HPDE6-E6E7 (cell line): ENCODE measurements around the gene ZCCHC8.
"Not testable (repeated sequence)": the region's sequence is repeated elsewhere in the genome, so short reads cannot be mapped to it uniquely, and the experiment has no call there.

Experiments
- DNase-seq: peaks from one replicate; pipeline ENCODE4 v3.0.0; 2011; ENCODE audit warnings: missing footprints; ENCODE audit errors: extremely low spot score

ZCCHC8 gene

GRCh38 chr12:122508163-122508562 lies 7.4 kb upstream of the ZCCHC8 start:
- DNase-seq = no peak

GRCh38 chr12:122506393-122506938 lies 5.7 kb upstream of the ZCCHC8 start:
- no peak for DNase-seq

GRCh38 chr12:122505419-122506051 lies 4.8 kb upstream of the ZCCHC8 start:
- DNase-seq = no peak

GRCh38 chr12:122503783-122504590 lies 3.3 kb upstream of the ZCCHC8 start:
- DNase-seq = no peak

DNA sequence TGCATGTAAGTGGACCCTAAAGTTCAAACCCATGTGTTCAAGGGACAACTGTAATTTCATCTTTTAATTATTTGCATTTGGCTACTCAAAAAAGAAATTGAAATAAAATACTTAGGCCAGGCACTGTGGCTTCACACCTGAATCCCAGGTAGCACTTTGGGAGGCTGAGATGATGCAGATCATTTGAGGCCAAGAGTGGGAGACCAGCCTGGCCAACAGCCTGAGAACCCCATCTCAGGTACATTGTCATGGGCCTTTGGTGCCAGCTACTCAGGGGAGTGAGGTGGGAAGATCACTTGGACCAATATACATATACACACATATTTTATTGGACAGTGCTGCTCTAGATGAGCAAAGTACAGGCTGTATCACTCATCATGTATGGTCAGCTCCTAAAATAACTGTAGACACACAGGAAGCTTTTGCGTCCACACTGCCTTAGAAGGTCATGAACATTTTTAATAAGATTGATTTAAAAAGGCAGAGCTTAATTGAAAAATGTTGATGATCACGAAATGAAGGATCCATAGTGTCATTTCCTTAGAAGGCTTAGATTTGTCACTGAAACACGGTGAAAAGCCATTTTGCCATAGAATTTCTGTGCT lies 2.5 kb upstream of the ZCCHC8 start:
- DNase-seq = no peak

- no peak for DNase-seq
Measured at GRCh38 chr12:122501489-122501989, 807 bp upstream of the ZCCHC8 start.

DNA sequence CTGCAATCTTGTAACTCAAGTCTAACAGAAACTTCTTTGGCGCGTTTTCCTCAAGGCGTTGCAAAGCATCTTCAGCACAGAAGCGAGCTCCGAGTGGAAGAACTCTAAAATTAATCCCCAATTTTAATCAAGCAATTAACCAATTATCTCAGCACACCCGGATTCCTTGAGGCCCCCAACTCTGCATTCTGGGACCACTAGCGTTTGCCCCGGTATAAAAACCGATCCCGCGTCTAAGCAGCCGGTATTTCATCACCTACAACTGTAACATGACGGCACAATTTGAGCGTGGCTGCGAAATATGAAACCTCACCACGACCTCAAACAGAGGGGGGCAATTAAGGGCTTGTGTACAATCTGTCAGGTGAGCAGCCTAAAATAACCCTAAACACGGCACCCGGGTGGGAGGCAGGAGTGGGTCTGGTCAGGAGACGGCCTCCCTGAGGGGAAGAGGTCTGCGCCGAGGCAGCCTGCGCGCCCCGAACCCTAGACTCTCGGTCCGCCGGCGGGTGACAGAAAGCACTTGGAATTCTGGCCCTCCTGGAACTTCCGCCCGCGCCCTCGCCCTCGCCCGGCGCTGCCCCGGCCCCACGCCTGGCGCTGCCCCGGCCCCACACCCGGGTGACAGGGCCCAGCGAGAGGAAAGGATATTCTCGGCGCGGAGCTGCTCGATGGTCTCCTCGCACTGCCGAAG lies 594 bp downstream of the ZCCHC8 start:
- DNase-seq = peak; percentile 29

- DNase-seq = no peak
Measured at GRCh38 chr12:122495258-122495657, 5.5 kb downstream of the ZCCHC8 start.

DNA sequence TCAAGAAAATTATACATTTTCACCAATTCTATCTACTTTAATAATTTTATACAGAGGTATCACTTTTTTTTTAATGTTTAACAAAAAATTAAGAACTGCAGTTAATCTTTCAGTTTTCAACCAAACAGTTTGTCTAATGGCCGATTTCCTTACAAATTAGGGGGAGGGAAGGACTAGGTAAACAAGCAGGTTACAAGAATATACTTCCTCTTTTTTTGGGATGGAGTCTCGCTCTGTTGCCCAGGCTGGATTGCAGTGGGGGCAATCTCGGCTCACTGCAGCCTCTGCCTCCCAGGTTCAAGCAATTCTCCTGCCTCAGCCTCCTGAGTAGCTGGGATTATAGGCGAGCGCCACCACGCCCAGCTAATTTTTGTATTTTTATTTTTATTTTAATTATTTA lies 7.5 kb downstream of the ZCCHC8 start:
- not testable (repeated sequence) for DNase-seq

GRCh38 chr12:122491991-122492390 lies 8.7 kb downstream of the ZCCHC8 start:
- DNase-seq = no peak

DNA sequence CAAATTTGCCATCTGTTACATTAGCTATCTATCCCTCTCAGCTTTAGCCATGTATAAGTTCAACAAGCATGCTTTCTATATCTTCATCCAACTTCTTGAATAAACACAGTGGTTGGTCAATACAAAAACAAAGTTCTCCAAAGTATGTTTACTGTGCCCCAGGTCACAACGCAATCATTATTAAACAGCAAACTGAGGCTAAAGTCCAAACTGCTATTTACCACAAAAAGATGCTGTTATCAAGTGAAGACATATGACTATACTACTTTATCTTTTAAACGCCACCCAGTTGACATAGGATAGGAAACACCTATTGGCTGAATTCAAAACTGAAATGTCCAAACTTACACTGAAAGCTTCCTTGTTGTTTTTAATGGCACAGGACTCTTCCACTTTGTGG lies 11.7 kb downstream of the ZCCHC8 start:
- DNase-seq = no peak

DNA sequence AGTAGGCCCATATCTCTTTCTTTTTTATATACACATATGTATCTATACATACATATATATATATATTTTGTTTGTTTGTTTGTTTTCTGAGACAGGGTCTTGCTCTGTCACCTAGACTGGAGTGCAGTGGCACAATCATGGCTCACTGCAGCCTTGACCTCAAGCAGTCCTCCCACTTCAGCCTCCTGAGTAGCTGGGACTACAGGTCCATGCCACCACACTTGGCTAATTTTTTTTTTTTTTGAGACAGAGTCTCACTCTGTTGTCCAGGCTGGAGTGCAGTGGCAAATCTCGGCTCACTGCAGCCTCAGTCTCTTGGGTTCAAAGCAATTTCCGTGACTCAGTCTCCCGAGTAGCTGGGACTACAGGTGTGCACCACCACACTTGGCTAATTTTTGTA lies 12.9 kb downstream of the ZCCHC8 start:
- not testable (repeated sequence) for DNase-seq

- DNase-seq = no peak
Measured at GRCh38 chr12:122486805-122487426, 13.8 kb downstream of the ZCCHC8 start.

GRCh38 chr12:122486360-122486759 lies 14.4 kb downstream of the ZCCHC8 start:
- DNase-seq = not testable (repeated sequence)

DNA sequence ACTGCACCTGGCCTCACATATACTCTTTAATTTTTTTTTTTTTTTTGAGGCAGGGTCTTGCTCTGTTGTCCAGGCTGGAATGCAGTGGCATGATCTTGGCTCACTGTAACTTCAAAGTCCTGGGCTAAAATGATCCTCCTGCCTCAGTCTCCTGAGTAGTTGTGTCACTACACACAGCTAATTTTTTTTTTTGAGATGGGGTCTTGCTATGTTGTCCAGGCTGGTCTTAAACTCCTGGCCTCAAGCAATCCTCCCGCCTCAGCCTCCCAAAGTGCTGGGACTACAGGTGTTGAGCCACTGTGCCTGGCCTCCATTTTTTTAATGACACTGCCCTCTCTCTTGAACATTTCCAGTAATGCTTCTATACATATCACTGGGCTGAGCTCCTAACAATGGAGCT lies 16.3 kb downstream of the ZCCHC8 start:
- not testable (repeated sequence) for DNase-seq

DNA sequence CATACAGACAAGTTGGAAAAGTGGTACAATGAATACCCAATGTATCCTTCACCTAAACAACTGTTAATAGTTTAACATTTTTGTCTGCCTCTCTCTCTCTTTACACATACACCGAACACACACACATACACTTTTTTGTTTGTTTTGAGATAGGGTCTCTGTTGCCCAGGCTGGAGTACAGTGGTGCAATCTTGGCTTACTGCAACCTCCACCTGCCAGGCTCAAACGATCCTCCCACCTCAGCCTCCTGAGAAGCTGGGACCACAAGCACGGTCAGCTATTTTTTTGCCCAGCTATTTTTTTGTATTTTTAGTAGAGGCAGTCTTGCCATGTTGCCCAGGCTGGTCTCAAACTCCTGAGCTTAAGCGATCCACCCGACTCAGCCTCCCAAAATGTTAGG lies 16.8 kb downstream of the ZCCHC8 start:
- no peak for DNase-seq

GRCh38 chr12:122481861-122482260 lies 18.9 kb downstream of the ZCCHC8 start:
- DNase-seq = no peak

- DNase-seq = no peak
Measured at GRCh38 chr12:122480753-122481152, 20.0 kb downstream of the ZCCHC8 start.

DNA sequence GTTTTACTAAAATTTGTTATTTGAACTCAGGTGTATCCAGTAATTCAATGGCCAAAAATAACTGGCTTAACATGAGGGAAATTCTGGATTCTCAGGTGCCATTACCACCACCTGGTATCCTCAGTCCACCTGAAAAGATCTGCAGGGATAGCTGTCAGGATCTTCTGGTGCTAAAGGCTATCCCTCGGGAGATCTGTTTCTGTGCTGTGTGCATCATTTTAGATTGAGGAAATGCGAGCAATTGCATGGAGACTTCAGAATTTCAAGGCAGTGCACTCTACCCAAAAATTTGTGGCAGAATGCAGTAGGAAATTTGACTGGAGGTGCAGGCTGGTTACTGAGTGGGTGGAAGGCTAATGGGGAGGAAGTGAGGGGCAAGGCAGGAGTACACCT lies 26.4 kb downstream of the ZCCHC8 start:
- DNase-seq = no peak

- DNase-seq = peak; percentile 23
Measured at GRCh38 chr12:122473543-122474323, 27.0 kb downstream of the ZCCHC8 start.
